NCI-H1694 treated with DMSO at 0.1 percent for 48 hours (cell line): Measurements from ENCODE around the gene BANP.
"Not testable (repeated sequence)": the region's sequence is repeated elsewhere in the genome, so short reads cannot be mapped to it uniquely, and the experiment has no call there.

Source experiments
- DNase-seq: peaks from one replicate; lab custom pipeline; 2025; lab: John Stamatoyannopoulos, UW

The BANP gene

DNA sequence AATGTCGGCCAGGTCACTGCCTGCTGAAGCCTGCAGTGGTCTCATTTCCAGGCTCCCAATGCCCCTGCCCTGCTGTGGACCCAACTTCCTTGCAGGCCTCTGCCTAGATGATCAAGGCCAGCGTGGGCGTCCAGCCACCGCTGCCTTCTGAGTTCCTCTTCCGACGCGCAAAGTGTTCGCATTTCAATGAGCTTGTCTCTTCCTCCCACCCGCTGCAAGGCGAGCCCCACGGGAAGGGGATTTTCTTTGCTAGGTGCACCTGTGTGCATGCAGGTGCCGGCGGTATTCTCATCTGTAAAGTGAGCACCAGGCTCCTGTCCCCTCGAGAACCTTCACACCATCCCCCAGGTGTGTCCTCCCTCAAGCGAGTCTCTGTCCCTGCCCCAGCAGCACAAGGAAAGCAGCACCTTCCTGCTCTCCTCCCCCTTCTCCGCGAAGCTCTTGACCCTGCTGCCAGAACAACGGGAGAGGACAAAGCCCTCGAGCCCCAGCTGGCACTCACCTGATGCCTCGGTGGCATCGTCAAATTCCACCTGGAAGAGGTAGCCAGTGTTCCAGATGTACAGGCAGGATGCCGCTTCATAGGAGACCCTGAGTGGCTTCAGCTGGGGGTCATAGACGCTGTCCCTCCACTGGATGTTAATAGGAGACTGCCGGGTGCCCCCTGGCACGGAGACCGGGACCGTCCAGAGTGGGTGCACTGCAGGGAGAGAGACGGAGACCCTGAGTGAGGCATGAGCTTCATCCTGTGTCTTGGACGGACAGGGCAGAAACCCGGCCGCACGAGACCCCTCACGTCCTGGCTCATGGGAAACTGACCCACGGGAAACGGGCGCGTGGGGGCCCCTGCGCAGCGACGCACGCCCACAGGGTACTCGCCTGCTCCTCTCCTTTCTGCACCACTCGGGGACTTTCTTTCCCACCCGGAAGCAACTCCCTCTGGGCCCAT is 24.7 kb upstream of the BANP start:
- no peak for DNase-seq

GRCh38 chr16:87927195-87927562 is 24.1 kb upstream of the BANP start:
- DNase-seq, result no peak

DNA sequence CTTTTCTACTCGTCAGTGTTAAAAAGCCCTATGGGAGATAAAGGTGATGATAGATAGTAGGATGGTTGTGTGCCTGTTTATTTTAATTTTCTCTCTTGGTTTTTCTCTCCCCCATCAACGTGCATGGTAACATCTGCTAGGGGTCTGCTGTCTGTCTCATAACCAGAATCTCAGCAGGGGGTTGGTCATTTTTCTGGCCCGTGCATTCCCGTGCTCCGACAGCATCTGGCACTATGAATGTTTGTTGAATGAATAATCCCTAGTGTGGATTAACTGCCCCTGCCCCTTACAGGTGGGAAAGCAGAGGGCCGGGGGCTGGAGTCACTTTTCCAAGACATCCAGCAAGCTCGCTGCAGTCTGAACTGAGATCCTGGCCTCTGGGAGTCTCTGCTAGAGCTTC is 21.2 kb upstream of the BANP start:
- DNase-seq, result no peak

GRCh38 chr16:87930456-87930855 is 20.8 kb upstream of the BANP start:
- DNase-seq, result no peak

GRCh38 chr16:87931504-87931903 is 19.7 kb upstream of the BANP start:
- DNase-seq, result no peak

DNA sequence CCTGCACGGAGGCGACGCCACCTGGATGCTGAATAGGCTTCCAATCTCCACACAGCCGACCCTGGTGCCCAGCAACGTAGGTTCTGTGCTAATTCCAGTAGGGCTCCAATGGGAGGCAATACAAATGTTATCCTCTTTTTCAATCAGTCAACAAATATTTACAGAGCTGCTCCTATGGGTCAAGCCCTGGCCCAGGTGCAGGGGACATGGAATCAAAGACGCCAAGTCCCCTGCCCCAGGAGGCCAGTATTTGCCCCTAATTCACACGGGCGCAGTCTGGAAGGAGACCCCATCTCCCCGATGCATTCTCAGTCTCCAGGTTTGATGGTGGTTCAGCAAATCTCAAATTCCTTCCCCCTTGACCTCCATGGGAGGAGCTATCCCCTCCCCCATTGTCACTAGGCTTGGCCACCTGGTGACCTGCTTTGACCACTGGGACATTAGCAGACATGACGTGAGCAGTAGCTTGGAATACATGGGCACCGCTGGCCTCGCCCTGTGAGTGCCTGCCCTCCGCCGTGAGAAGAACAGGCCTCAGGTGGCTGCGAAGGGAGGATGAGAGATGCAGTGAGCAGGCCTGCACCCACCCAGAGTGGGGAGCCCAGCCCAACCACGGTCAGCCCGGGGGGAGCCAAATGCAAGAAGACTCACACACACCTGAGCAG is 18.6 kb upstream of the BANP start:
- not testable (repeated sequence) for DNase-seq

- no peak for DNase-seq
Observed at GRCh38 chr16:87933140-87933495, 18.1 kb upstream of the BANP start.

- not testable (repeated sequence) for DNase-seq
Observed at GRCh38 chr16:87934752-87935425, 16.3 kb upstream of the BANP start.

- DNase-seq, result not testable (repeated sequence)
Observed at GRCh38 chr16:87936016-87936374, 15.2 kb upstream of the BANP start.

- DNase-seq, result no peak
Observed at GRCh38 chr16:87936375-87937230, 14.6 kb upstream of the BANP start, which contains the start of gene CA5A. Gene CA5A, minus strand, starts transcription at chr16:87936529. Its CDS starts 79 bp downstream, at chr16:87936450.

DNA sequence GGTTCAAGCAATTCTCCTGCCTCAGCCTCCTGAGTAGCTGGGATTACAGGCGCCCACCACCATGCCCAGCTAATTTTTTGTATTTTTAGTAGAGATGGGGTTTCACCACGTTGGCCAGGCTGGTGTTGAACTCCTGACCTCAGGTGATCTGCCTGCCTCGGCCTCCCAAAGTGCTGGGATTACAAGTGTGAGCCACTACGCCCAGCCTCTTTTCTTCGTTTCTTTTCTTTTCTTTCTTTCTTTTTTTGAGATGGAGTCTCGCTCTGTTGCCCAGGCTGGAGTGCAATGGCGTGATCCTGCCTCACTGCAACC is 14.0 kb upstream of the BANP start:
- DNase-seq, result not testable (repeated sequence)

- no peak for DNase-seq
Observed at GRCh38 chr16:87938412-87938949, 12.8 kb upstream of the BANP start.

GRCh38 chr16:87939562-87940423 is 11.4 kb upstream of the BANP start:
- no peak for DNase-seq

DNA sequence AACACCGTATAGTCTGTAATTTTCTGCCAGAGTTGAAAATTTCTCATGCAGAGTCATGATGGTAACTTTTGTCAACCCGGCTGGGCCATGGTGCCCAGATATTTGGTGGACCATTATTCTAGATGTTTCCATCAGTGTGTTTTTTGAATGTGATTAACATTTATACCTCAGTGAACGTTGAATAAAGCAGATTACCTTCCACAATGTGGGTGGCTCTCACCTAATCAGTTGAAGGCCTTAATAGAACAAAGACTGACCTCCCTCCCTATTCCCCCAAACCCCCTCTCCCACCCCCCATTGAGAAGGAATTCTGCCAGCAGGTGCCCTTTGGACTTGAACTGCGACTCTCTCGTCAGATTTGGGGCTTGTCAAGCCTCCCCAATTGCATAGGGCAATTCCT is 8.6 kb upstream of the BANP start:
- no peak for DNase-seq

GRCh38 chr16:87945351-87946042 is 5.7 kb upstream of the BANP start:
- DNase-seq, result no peak

DNA sequence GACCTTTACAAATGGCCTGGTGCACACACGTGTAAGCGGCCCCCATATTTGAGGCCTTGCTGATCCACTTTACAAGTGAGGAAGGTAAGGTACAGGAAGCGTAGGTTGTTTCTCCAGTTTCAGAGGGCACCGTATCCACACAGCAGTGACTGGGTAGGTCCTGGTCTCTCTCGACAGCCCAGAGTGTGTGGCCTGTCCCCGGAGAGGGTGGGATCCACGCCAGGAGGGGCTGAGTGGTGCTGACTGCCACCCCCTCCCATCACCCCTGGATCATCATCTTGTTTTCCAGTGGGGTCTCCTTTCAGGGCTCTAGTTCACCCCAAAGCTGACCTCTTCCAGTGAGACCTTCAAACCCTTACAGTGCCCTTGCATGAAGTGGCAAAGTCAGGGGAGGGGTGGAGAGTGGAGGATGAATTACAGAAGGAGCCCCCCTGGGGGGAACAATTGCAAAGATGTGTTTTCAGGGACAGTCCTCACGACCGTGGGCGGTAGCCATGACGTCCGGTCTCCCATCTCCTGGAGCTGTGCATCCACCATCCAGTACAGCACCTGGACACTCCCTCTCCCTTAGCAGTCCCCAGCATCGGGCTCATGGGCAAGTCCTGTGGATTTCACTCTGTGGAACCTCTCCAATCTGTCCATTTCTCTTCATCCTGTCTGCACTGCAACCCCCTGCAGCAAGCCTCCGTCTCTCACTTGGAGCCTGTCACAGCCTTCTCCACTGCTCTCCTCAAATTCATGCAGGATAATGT is 4.5 kb upstream of the BANP start:
- DNase-seq, result no peak

DNA sequence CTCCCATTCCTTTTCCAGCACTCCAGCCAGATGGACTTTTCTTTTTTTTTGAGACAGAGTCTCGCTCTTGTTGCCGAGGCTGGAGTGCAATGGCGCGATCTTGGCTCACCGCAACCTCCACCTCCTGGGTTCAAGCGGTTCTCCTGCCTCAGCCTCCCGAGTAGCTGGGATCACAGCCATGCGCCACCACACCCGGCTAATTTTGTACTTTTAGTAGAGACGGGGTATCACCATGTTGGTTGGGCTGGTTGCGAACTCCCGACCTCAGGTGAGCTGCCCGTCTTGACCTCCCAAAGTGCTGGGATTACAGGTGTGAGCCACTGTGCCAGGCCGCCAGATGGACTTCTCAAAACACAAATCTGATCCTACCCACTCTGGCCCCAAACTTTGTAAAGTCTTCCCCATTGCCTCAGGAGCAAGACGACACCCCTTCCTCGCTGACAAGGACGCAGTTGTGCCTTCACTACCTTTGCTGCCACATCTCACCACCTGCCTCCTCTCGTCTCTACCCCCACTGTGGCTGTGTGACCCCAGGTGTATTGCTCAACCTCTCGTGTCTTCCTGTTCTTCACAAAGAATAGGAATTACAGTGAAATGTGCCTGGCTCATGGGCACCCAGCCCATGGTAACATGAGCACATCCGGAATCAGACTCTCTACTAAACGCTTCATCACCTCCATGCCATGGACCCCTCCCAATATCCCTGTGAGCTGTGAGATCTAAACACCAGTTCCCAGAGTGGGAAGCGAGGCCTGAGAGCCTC is 3.7 kb upstream of the BANP start:
- no peak for DNase-seq

GRCh38 chr16:87948119-87948545 is 3.1 kb upstream of the BANP start:
- no peak for DNase-seq

DNA sequence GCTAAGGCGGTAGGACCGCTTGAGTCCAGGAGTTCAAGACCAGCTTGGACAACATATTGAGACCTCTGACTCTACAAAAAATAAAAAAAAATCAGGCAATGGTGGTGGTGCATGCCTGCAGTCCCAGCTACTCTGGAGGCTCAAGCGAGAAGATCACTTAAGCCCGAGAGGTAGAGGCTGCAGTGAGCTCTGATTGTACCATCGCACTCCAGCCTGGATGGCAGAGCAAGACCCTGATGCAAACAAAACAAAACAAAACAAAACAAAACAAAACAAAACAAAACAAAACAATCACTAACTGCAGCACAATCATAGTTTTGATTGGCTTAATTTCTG is 2.5 kb upstream of the BANP start:
- DNase-seq, result no peak
